Measurements from ENCODE around the gene COL8A2.

DNA sequence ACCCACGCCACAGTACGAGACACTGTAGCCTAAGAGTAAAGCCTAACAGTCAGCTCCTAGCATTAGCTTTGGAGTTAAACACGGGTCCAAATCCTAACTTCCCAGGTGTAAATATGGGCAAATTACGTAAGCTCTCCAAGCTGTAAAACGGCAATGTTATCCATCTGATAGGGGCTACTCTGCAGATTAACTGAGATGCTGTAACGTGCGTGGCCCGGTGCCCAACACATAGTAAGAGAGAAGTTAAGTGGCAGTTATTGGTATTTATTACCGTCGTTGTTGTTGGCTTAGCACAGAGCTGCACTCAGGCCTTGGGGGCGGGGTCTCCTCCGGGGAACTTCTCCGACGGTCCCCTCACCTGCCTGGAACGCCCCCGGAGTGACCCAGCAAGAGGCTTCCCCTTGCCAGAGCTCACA is 23.8 kb upstream of the COL8A2 start:
- TF ChIP-seq, protein P1, sequence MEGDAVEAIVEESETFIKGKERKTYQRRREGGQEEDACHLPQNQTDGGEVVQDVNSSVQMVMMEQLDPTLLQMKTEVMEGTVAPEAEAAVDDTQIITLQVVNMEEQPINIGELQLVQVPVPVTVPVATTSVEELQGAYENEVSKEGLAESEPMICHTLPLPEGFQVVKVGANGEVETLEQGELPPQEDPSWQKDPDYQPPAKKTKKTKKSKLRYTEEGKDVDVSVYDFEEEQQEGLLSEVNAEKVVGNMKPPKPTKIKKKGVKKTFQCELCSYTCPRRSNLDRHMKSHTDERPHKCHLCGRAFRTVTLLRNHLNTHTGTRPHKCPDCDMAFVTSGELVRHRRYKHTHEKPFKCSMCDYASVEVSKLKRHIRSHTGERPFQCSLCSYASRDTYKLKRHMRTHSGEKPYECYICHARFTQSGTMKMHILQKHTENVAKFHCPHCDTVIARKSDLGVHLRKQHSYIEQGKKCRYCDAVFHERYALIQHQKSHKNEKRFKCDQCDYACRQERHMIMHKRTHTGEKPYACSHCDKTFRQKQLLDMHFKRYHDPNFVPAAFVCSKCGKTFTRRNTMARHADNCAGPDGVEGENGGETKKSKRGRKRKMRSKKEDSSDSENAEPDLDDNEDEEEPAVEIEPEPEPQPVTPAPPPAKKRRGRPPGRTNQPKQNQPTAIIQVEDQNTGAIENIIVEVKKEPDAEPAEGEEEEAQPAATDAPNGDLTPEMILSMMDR (IDR thresholded peaks at IDR 0.05; ENCODE audit: poor library complexity, severe bottlenecking): no peak
- no peak for TF ChIP-seq EZH2 (IDR thresholded peaks at IDR 0.05; ENCODE audit: borderline replicate concordance, insufficient read depth, low read length, poor library complexity, severe bottlenecking)

Measured in neural cell (in vitro differentiated cells).